ENCODE measurements around the gene CGB1. TPM values are rescaled to one million over a fixed set of nuclear protein-coding genes. Genes with fewer than 3 reads are reported as not detected.
A peak's percentile ranks its signal among the peaks of the same experiment; 100 is the strongest.

The CGB1 gene
- total RNA-seq, 4 donors from 2014 or later = not detected

DNA sequence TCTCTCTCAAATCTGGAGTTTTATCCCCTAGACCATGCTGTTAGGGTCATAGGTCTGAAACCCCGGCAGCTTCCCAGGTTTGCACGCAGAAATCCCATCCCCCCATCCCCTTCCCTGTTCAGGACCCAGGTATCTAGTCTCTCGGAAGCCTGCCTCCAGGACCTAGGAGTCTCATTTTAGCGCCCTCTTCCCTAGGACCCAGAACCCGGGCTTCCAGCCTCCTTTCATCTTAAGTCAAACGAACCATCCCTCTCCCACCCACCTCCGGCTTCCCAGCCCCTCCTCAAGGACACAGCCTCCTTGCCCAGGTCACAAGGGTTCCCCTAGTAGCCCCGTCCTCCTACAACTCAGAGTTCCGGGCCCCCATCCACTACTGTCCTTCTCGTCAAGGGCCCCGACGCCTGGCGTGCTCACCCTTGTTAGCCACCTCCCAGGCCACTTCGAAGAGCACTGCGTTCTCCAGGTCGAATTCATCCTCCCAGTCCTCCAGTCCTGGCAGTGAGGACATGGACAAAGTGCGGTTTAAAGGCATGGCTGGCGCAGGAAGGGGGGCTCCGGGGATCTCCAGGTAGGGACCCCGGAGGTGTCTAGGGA, 44.0 kb downstream of the CGB1 start:
- peak in 1 of 2 donors; percentile 48 for DNase-seq
- TF ChIP-seq, protein P1, sequence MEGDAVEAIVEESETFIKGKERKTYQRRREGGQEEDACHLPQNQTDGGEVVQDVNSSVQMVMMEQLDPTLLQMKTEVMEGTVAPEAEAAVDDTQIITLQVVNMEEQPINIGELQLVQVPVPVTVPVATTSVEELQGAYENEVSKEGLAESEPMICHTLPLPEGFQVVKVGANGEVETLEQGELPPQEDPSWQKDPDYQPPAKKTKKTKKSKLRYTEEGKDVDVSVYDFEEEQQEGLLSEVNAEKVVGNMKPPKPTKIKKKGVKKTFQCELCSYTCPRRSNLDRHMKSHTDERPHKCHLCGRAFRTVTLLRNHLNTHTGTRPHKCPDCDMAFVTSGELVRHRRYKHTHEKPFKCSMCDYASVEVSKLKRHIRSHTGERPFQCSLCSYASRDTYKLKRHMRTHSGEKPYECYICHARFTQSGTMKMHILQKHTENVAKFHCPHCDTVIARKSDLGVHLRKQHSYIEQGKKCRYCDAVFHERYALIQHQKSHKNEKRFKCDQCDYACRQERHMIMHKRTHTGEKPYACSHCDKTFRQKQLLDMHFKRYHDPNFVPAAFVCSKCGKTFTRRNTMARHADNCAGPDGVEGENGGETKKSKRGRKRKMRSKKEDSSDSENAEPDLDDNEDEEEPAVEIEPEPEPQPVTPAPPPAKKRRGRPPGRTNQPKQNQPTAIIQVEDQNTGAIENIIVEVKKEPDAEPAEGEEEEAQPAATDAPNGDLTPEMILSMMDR (IDR thresholded peaks at IDR 0.05) = no peak
- TF ChIP-seq POLR2A (IDR thresholded peaks at IDR 0.05) = no peak
- peak overlapping the region; percentile 13 to 92 (median 50) for H3K4me3 ChIP-seq (replicated peaks in 1 of 3)
- peaks cover 20 to 23% of the 10 kb centered on the region in 2 donors for H3K4me1 ChIP-seq
- H3K27me3 ChIP-seq = no peaks in the 10 kb centered on the region
- no peaks in the 10 kb centered on the region for H3K9me3 ChIP-seq
- WGBS, 2 donors = 0 to 1% methylated on average over 18 to 20 of the region's 20 CpGs
- H3K27ac ChIP-seq = peak overlapping the region; percentile 64 to 90 (median 87)
- intact Hi-C loops (cut with DNase I) = no loop called here
- H3K36me3 ChIP-seq = peaks cover 0 to 8% of the 10 kb centered on the region in 2 donors

DNA sequence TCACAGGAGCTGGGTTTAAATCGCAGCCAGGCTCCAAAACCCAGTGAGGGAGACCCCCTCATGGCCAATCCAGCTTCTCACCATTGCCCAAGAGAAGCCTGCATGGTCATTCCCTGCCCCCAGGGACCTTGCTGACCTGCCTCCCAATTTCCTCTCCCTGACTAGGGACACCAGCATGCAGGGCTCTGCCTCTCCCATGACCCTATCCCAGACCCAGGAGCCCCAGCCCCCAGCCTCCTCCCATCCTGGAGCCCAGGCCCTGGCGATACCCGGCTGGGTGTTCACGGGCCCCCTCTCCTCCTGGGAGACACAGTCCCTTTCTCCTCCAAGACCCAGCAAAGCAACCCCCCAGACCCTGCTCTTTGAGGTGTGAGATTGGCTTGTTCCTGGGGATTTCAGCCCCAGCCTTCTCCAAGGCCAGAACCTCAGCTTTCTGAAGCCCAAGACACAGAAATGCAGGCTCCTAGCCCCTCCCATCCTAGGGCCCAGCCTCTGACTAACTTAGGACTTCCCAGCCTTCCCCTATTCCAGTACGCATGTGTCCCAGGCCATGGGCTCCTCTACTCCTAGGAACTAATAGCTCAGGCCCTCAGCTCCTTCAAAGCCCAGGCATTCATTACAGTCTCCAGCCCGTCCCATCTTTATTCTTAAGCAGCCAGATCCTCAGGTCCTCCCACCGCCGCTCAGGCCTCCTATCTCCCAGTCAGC, 44.7 kb downstream of the CGB1 start:
- intact Hi-C loops (cut with DNase I) = no loop called here
- DNase-seq = peak; percentile 61 to 64
- H3K4me1 ChIP-seq = peaks cover 20 to 23% of the 10 kb centered on the region in 2 donors

DNA sequence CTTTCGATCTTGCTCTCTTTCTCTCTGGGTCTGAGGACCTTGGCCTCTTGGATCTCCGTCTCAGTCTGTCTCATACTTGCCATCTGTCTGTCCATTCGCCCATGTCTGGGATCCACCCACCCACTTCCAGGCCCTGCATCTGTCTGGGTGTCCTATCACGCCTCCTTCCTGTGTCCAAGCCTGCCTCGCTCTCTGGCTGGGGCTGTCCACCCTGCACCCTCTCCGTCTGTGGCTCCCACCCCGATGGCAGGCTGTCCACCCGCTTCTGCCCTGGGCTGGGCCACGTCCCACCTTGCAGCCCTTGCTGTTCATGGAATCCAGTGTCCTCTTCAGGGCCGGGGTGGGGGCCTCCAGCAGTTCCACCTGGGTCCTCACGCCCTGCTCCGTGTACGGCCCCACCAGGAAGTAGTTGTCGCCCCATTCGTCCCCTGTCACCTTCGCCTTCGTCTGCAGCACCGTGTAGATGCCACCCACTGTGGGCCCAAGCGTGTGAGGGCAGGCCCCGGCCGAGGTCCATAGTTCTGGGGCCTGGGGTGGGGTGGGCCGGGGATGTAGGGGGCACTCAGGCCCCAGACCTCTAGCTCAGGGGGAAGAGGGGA, 45.6 kb downstream of the CGB1 start:
- intact Hi-C loops (cut with DNase I) = no loop called here
- H3K4me3 ChIP-seq (replicated peaks in 1 of 3) = no peak overlapping the region
- no peak for DNase-seq

More for the DNA sequence above, 44.7 kb downstream of the CGB1 start:
- TF ChIP-seq POLR2A (IDR thresholded peaks at IDR 0.05) = peak in 1 of 2 donors; percentile 50
- TF ChIP-seq, protein P1 (IDR thresholded peaks at IDR 0.05) = no peak
- Histone ChIP-seq H3K4me3 (replicated peaks in 1 of 3) (peak overlapping the region; percentile 13 to 92 (median 50)), H3K27ac (peak overlapping the region; percentile 64 to 90 (median 87)), H3K36me3 (peaks cover 0 to 8% of the 10 kb centered on the region in 2 donors), H3K27me3 (no peaks in the 10 kb centered on the region), H3K9me3 (no peaks in the 10 kb centered on the region)
- WGBS, 2 donors = 7 to 21% methylated on average over 6 to 8 of the region's 8 CpGs

DNA sequence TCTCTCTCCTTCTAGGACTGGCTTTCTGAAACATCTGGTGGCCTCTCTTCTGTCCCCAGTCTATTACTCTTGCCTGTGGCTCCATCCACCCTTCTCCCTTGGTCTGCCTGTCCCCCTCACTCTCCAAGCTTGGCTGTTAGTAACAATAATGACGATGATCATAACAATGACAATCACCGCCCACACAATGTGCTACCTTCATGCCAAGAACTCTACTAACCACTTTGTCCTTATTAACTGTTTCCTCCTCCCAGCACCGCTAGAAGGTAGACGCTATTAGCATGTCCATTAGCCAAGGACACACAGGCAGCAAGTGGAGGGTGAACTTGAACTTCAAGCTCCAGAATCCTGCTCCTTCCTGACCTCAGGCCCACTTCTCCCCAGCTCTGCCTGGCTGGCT, 46.3 kb downstream of the CGB1 start:
- H3K27ac ChIP-seq = no peak overlapping the region

More for the DNA sequence above, 45.6 kb downstream of the CGB1 start:
- TF ChIP-seq POLR2A (IDR thresholded peaks at IDR 0.05) = no peak
- TF ChIP-seq, protein P1 (IDR thresholded peaks at IDR 0.05) = no peak
- no peaks in the 10 kb centered on the region for H3K27me3 ChIP-seq
- peak overlapping the region in 1 of 3 donors; percentile 90 for H3K27ac ChIP-seq
- H3K4me1 ChIP-seq = peaks cover 20 to 23% of the 10 kb centered on the region in 2 donors
- 92 to 93% methylated on average over 13 to 21 of the region's 22 CpGs for WGBS, 2 donors
- peaks cover 0 to 8% of the 10 kb centered on the region in 2 donors for H3K36me3 ChIP-seq
- no peaks in the 10 kb centered on the region for H3K9me3 ChIP-seq

More for the DNA sequence above, 46.3 kb downstream of the CGB1 start:
- Histone ChIP-seq H3K4me1 (peaks cover 20 to 23% of the 10 kb centered on the region in 2 donors), H3K36me3 (peaks cover under 1 to 14% of the 10 kb centered on the region in 2 donors), H3K27me3 (no peaks in the 10 kb centered on the region), H3K4me3 (replicated peaks in 1 of 3) (no peak overlapping the region), H3K9me3 (no peaks in the 10 kb centered on the region)
- 73 to 79% methylated on average over 4 of the region's 4 CpGs for WGBS, 2 donors
- intact Hi-C loops (cut with DNase I) = no loop called here
- DNase-seq = no peak
- no peak for TF ChIP-seq POLR2A (IDR thresholded peaks at IDR 0.05)
- TF ChIP-seq, protein P1 (IDR thresholded peaks at IDR 0.05) = no peak

Data from thyroid gland (tissue), 4 donors.